ENCODE data around the gene PIERCE2. TPM values are rescaled to one million over a fixed set of nuclear protein-coding genes. Genes with fewer than 3 reads are reported as not detected.

Gene PIERCE2, protein sequence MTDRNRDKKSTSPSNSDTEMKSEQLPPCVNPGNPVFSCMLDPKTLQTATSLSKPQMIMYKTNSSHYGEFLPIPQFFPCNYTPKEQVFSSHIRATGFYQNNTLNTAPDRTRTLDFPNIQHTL
- total RNA-seq: 6.5 TPM in 1 of 2 replicates, not detected in the other

GRCh38 chr15:55408012-55408928, at the start of gene PIERCE2, which contains the start of gene CCPG1:
Gene PIERCE2, plus strand, starts transcription at chr15:55408495. Its CDS starts 274 bp downstream, at chr15:55408769.
Gene CCPG1, minus strand, starts transcription at chr15:55408359. Its CDS starts 18,935 bp downstream, at chr15:55389424.

Other genes with a start within 250 kb of the PIERCE2 start
- 105 and 120 TPM in 2 replicates for gene RSL24D1, start 211.6 kb upstream of the PIERCE2 start, total RNA-seq
- 13.1 and 19.8 TPM in 2 replicates for gene RAB27A, start 118.7 kb upstream of the PIERCE2 start, total RNA-seq
- 10.0 and 15.6 TPM in 2 replicates for gene PIGBOS1, start 89.4 kb upstream of the PIERCE2 start, total RNA-seq
- gene PIGB, start 89.3 kb upstream of the PIERCE2 start, total RNA-seq: 8.7 and 9.7 TPM in 2 replicates
- 22.4 and 30.6 TPM in 2 replicates for gene CCPG1, start 136 bp upstream of the PIERCE2 start, total RNA-seq
- gene DNAAF4, start 99.7 kb downstream of the PIERCE2 start, total RNA-seq: 1.6 TPM in 1 of 2 replicates, not detected in the other
- 6.2 and 10.5 TPM in 2 replicates for gene PYGO1, start 179.8 kb downstream of the PIERCE2 start, total RNA-seq